DOHH2 (cell line): ENCODE data around the gene SMC5.
"Not testable (repeated sequence)": the region's sequence is repeated elsewhere in the genome, so short reads cannot be mapped to it uniquely, and the experiment has no call there.

Experiments used
- H3F3A ChIP-seq: fragments of 200-600 bp; sonication (generic), shearing (Covaris generic); 2 replicates; pipeline ENCODE4 v1.6.0; 2016; ENCODE audit warnings: antibody characterized with exemption, mild to moderate bottlenecking; ENCODE audit not compliant: control insufficient read depth, insufficient read depth
- H3K27ac ChIP-seq: fragments of 200-600 bp; sonication (generic); 2 replicates; pipeline ENCODE4 v1.5.1; 2014; ENCODE audit warnings: low read depth, mild to moderate bottlenecking, low read length, moderate library complexity
- H3K27me3 ChIP-seq: fragments of 200-600 bp; sonication (generic); 2 replicates; pipeline ENCODE4 v1.6.1; 2014; ENCODE audit warnings: mild to moderate bottlenecking, low read length, mixed read lengths; ENCODE audit not compliant: control insufficient read depth
- H3K36me3 ChIP-seq: fragments of 200-600 bp; sonication (generic); 2 replicates; pipeline ENCODE4 v1.6.1; 2014; ENCODE audit warnings: mild to moderate bottlenecking, low read length, moderate library complexity, mixed read lengths; ENCODE audit not compliant: control insufficient read depth
- H3K4me1 ChIP-seq: fragments of 200-600 bp; sonication (generic); 2 replicates; pipeline ENCODE4 v1.6.1; 2014; ENCODE audit warnings: mild to moderate bottlenecking, low read length, mixed read lengths; ENCODE audit not compliant: control insufficient read depth
- H3K4me2 ChIP-seq: fragments of 200-600 bp; sonication (generic); 2 replicates; pipeline ENCODE4 v1.6.0; 2014; ENCODE audit warnings: mild to moderate bottlenecking, low read length, moderate library complexity
- H3K4me3 ChIP-seq: fragments of 200-600 bp; sonication (generic); 2 replicates; pipeline ENCODE4 v1.5.1; 2014; ENCODE audit warnings: mild to moderate bottlenecking, low read length, mixed read lengths
- H3K79me2 ChIP-seq: fragments of 200-600 bp; sonication (generic); 2 replicates; pipeline ENCODE4 v1.6.1; 2014; ENCODE audit warnings: mild to moderate bottlenecking, low read length, mixed read lengths; ENCODE audit not compliant: control insufficient read depth
- H3K9me2 ChIP-seq: fragments of 200-600 bp; sonication (generic); replicated peaks from 2 replicates; pipeline ENCODE4 v1.6.1; 2014; ENCODE audit warnings: mild to moderate bottlenecking, low read length, mixed read lengths; ENCODE audit not compliant: control insufficient read depth
- H3K9me3 ChIP-seq: fragments of 200-600 bp; sonication (generic); 2 replicates; pipeline ENCODE4 v1.6.1; 2014; ENCODE audit warnings: antibody characterized with exemption, low read length, mixed read lengths; ENCODE audit not compliant: control insufficient read depth, insufficient read depth
- H4K20me1 ChIP-seq: fragments of 200-600 bp; sonication (generic); 2 replicates; pipeline ENCODE4 v1.6.0; 2014; ENCODE audit warnings: low read depth, mild to moderate bottlenecking, antibody characterized with exemption, low read length, moderate library complexity; ENCODE audit not compliant: control insufficient read depth, insufficient read depth
- EZH2phosphoT487 ChIP-seq: fragments of 200-600 bp; sonication (generic); IDR thresholded peaks from 2 replicates; pipeline ENCODE4 v1.6.1; 2017; ENCODE audit warnings: borderline replicate concordance, mild to moderate bottlenecking, antibody characterized with exemption, low read length, moderate library complexity, mixed read lengths
- TF ChIP-seq, protein P1 (sequence below): fragments of 200-600 bp; sonication (generic); IDR thresholded peaks from one replicate; pipeline ENCODE4 v1.5.1; 2014; ENCODE audit warnings: antibody characterized with exemption, mild to moderate bottlenecking, low read depth, low read length; ENCODE audit not compliant: poor library complexity, severe bottlenecking

The SMC5 gene

GRCh38 chr9:70229026-70229425, 29.8 kb upstream of the SMC5 start:
- H3K27ac ChIP-seq = no peak overlapping the region
- H3K79me2 ChIP-seq = no peaks in the 10 kb centered on the region
- no peaks in the 10 kb centered on the region for H3K9me2 ChIP-seq
- no peaks in the 10 kb centered on the region for H3K36me3 ChIP-seq
- no peaks in the 10 kb centered on the region for H3K9me3 ChIP-seq
- H3K4me3 ChIP-seq = no peak overlapping the region
- H3K4me1 ChIP-seq = no peaks in the 10 kb centered on the region
- H3F3A ChIP-seq = no peaks in the 10 kb centered on the region
- no peak for TF ChIP-seq EZH2phosphoT487
- TF ChIP-seq, protein P1, sequence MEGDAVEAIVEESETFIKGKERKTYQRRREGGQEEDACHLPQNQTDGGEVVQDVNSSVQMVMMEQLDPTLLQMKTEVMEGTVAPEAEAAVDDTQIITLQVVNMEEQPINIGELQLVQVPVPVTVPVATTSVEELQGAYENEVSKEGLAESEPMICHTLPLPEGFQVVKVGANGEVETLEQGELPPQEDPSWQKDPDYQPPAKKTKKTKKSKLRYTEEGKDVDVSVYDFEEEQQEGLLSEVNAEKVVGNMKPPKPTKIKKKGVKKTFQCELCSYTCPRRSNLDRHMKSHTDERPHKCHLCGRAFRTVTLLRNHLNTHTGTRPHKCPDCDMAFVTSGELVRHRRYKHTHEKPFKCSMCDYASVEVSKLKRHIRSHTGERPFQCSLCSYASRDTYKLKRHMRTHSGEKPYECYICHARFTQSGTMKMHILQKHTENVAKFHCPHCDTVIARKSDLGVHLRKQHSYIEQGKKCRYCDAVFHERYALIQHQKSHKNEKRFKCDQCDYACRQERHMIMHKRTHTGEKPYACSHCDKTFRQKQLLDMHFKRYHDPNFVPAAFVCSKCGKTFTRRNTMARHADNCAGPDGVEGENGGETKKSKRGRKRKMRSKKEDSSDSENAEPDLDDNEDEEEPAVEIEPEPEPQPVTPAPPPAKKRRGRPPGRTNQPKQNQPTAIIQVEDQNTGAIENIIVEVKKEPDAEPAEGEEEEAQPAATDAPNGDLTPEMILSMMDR = no peak
- H4K20me1 ChIP-seq = no peaks in the 10 kb centered on the region
- H3K27me3 ChIP-seq = no peaks in the 10 kb centered on the region
- no peak overlapping the region for H3K4me2 ChIP-seq

DNA sequence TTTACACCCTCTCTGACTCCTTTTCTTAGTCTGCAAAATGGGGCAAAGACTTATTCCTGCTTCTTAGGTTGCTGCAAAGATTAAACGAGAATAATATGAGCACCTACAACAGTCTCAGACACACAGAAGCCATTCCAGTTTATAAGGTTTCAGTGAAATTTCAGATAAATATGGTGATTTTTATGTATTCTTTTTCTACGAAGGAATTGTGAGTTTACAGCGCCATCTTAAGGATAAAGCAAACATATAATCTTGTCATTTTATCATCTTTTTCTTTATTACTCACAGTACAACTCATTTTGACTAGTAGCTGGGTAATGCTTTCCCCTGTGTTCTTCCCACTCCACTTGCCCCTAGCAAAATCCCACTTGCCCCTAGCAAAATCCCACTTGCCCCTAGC, 29.2 kb upstream of the SMC5 start:
- Histone ChIP-seq H3K36me3 (no peaks in the 10 kb centered on the region), H3K9me3 (no peaks in the 10 kb centered on the region), H3K9me2 (no peaks in the 10 kb centered on the region), H4K20me1 (no peaks in the 10 kb centered on the region), H3K4me2 (no peak overlapping the region), H3K4me1 (no peaks in the 10 kb centered on the region), H3K27me3 (no peaks in the 10 kb centered on the region), H3F3A (no peaks in the 10 kb centered on the region), H3K79me2 (no peaks in the 10 kb centered on the region), H3K4me3 (no peak overlapping the region), H3K27ac (no peak overlapping the region)
- TF ChIP-seq, protein P1 = peak; percentile 42
- TF ChIP-seq EZH2phosphoT487 = no peak

GRCh38 chr9:70232476-70232875, 26.3 kb upstream of the SMC5 start:
- no peaks in the 10 kb centered on the region for H3K27me3 ChIP-seq
- H3K4me3 ChIP-seq = no peak overlapping the region
- H4K20me1 ChIP-seq = no peaks in the 10 kb centered on the region
- H3K27ac ChIP-seq = no peak overlapping the region
- H3F3A ChIP-seq = no peaks in the 10 kb centered on the region
- no peaks in the 10 kb centered on the region for H3K4me1 ChIP-seq
- TF ChIP-seq EZH2phosphoT487 = no peak
- TF ChIP-seq, protein P1 = no peak
- H3K9me3 ChIP-seq = no peaks in the 10 kb centered on the region
- H3K36me3 ChIP-seq = no peaks in the 10 kb centered on the region
- H3K79me2 ChIP-seq = no peaks in the 10 kb centered on the region
- H3K4me2 ChIP-seq = no peak overlapping the region
- H3K9me2 ChIP-seq = no peaks in the 10 kb centered on the region

GRCh38 chr9:70234208-70234607, 24.6 kb upstream of the SMC5 start:
- not testable (repeated sequence) for H3K36me3 ChIP-seq, H3K4me2 ChIP-seq, H3K4me1 ChIP-seq, H3K9me3 ChIP-seq, H3F3A ChIP-seq, H3K27me3 ChIP-seq, H3K27ac ChIP-seq, H3K4me3 ChIP-seq, H3K9me2 ChIP-seq, H4K20me1 ChIP-seq, H3K79me2 ChIP-seq

DNA sequence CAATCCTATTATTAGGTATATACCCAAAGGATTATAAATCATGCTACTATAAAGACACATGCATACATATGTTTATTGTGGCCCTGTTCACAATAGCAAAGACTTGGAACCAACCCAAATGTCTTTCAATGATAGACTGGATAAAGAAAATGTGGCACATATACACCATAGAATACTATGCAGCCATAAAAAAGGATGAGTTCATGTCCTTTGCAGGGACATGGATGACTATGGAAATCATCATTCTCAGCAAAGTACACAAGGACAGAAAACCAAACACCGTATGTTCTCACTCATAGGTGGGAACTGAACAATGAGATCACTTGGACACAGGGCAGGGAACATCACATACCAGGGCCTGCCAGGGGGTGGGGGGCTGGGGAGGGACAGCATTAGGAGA, 12.8 kb upstream of the SMC5 start:
- H3K27ac ChIP-seq, H3K9me2 ChIP-seq, H3K4me1 ChIP-seq, H4K20me1 ChIP-seq, H3K27me3 ChIP-seq, H3K9me3 ChIP-seq, H3K36me3 ChIP-seq, H3K79me2 ChIP-seq, H3K4me2 ChIP-seq, H3F3A ChIP-seq, H3K4me3 ChIP-seq: not testable (repeated sequence)
